Neural cell (in vitro differentiated cells): ENCODE data around the gene HBEGF.

Experiments used
- CTCF ChIP-seq: fragments of 450-650 bp; IDR thresholded peaks from 2 replicates; pipeline ENCODE4 v1.5.1; 2014; ENCODE audit warnings: antibody characterized with exemption, mild to moderate bottlenecking, moderate library complexity; ENCODE audit not compliant: poor library complexity, severe bottlenecking
- EZH2 ChIP-seq: fragments of 200-600, 300-800 bp; shearing (Covaris generic), sonication (generic); IDR thresholded peaks from 2 replicates; pipeline ENCODE4 v1.6.1; 2014; ENCODE audit warnings: antibody characterized with exemption, low read length, borderline replicate concordance, mild to moderate bottlenecking; ENCODE audit not compliant: insufficient read depth, poor library complexity, severe bottlenecking
- POLR2AphosphoS5 ChIP-seq: IDR thresholded peaks from 2 replicates; pipeline ENCODE4 v1.6.1; 2012
- RAD21 ChIP-seq: fragments of 450-650 bp; conservative IDR thresholded peaks from 2 replicates; pipeline ENCODE4 v1.6.1; 2014; ENCODE audit warnings: antibody characterized with exemption, mild to moderate bottlenecking, moderate library complexity
- REST ChIP-seq: IDR thresholded peaks from 2 replicates; pipeline ENCODE4 v1.6.1; 2012; ENCODE audit warnings: borderline replicate concordance

GRCh38 chr5:140331638-140332037 lies 14.8 kb downstream of the HBEGF start:
- TF ChIP-seq CTCF (no peak), POLR2AphosphoS5 (no peak), RAD21 (no peak), EZH2 (no peak), REST (no peak)
